HG02970 (cell line): ENCODE measurements around the gene TAS2R42.

Source experiments
- ATAC-seq: cut with Tn5 transposase; IDR thresholded peaks from one replicate; pipeline ENCODE4 v1.9.1; 2021; ENCODE audit warnings: mild to moderate bottlenecking, moderate library complexity, moderate number of reproducible peaks; ENCODE audit not compliant: unreplicated experiment, low FRiP score

TAS2R42 gene

DNA sequence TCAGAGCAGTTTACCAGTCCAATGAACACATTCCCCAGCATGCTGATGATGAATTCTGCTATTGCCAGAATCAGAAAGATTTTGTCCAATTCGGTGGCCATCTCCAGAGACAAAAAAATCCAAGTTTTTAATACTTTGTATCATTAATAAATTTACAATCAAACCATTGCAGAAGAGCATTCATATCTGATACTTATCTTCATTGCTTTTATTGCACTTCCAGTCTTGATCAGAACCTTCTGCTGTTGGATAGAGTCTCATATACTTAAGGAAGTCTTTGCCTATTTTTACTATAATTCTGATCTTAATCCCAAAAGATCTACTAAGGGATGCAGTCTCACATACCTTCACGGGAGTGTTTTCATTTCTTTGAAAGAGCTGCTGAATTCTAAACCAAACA lies at the start of gene TAS2R42:
Gene TAS2R42, minus strand, starts transcription at position 101 of the 400 bp plus-strand sequence. Its CDS starts 0 bp downstream, at position 101.
- no peak for ATAC-seq

DNA sequence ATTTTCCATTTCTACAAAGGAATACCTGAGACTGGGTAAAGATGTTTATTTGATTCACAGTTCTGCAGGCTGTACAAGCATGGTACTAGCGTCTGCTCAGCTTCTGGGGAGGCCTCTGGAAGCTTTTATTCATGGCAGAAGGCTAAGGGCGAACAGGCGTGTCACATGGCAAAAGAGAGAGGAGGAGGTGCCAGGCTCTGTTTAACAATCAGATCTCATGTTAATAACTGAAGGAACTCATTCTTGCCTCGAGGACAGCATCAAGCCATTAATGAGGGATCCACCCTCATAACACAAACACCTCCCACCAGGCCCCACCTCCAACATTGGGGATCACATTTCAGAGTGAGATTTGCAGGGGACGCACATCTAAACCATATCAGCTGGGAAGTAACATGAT lies 46.8 kb upstream of the TAS2R42 start:
- no peak for ATAC-seq

DNA sequence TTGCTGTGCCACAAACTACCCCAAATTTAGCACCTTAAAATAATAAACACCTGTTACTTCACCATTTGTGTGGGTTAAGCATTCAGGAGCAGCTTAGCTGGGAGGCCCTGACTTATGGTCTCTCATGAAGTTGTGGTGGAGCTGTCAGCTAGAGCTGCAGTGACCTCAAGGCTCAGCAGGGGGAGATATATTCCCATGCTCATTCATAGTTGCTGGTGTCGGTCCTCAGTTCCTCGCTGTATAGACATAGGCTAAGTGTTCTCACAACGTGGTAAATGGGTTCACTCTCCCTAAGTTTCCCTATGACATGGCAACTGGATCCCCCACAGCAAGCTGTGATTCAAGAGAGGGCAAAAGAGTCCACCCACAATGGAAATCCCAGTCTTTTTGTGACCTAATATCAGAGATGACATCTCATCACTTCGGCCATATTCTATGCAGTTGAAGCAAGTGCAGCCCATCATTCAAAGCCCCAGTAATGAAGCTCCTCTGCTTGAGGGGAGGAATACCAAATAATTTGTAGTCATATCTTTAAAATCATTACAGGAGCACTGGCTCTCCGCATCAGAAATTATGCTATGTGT lies 41.7 kb upstream of the TAS2R42 start:
- ATAC-seq = no peak

- ATAC-seq = no peak
Observed at GRCh38 chr12:11227373-11227772, 40.6 kb upstream of the TAS2R42 start.

DNA sequence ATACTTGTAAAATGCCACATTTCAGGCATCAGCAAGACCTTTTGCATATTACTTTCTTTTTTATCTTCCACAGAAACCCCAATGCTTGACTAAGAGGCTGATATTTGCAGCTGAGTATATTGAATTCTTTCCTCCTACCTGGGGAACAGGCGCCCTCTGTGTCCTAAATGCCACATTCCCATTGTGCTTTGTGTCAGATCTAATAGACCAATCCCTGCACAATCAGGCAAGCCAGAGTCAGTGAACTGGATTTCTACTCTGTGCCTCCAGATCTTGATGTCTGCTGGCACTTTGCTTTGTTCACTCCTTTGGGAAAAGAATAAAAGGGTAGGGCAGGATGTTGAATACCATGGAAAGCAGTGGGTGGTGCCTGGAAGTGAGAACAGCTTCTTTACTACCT lies 22.4 kb upstream of the TAS2R42 start:
- no peak for ATAC-seq

DNA sequence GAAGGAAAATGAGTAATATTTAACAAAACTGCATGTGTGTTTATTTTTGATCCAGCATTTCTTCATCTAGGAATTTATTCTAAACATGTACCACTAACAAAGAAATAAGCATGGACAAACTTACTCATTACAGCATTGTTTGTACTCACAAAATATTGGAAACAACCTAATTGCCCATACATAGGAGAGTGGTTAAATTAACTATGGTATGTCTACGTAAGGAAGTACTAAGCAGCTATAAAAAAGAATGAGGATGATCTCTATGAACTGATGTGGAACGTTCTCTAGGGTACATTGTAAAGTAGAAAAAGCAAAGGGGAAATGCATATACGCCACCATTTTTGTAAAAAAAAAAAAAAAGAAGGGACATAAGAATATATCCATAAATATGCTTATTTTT lies 17.4 kb upstream of the TAS2R42 start:
- ATAC-seq = no peak

DNA sequence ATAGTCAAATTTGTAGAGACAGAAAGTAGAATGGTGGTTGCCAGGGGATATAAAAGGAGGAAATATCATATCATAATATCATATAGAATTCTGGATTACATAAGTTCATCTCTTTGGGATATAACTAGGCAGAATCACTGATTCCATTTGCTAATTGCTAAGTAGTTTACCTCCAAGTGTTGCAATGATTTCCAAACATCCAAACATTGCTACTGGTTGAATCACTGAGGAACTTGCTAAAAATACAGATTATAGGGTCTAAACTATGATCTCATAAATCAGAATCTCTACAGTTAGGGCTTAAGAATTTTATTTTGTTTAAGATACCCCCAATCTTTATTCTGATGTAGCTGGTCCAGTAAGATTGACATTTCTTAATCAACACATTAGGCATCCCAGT lies 16.1 kb upstream of the TAS2R42 start:
- ATAC-seq = no peak

DNA sequence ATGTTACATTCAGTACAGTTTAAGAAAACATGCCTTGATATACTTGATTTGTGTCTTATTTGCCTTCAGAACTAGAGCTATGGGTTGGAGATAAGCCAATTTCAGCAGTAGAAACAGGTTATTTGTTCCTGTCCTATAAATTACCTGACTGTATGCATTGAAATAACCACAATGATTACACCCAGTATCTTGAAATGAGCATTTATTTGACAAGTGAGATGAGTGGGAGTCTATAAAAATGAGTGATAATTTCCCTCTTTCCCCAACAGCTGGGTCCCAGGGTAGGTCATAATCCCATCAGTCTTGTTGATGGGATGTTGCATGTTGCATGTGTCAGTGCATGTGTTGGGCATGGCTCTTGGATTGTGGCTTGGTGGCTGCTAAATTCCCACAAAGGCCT lies 3.7 kb downstream of the TAS2R42 start:
- no peak for ATAC-seq

DNA sequence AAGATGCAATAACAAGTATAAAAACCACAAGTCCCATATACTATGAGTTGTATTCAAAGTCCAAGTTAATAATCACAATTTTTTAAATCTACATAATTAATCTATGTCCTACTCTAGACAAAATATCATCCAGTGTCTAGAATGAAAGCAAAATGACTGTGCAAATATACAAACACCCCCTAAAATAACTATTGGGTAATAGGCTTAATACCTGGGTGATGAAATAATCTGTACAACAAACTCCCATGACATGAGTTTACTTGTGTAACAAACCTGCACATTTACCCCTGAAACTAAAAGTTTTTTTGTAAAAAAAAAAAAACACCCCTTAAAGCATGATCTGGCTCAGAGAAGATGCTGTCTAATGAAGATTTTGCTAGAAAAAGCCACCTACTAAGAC lies 4.2 kb downstream of the TAS2R42 start:
- no peak for ATAC-seq

- no peak for ATAC-seq
Observed at GRCh38 chr12:11178250-11178649, 8.5 kb downstream of the TAS2R42 start.

GRCh38 chr12:11174022-11174421 lies 12.7 kb downstream of the TAS2R42 start:
- ATAC-seq = no peak

DNA sequence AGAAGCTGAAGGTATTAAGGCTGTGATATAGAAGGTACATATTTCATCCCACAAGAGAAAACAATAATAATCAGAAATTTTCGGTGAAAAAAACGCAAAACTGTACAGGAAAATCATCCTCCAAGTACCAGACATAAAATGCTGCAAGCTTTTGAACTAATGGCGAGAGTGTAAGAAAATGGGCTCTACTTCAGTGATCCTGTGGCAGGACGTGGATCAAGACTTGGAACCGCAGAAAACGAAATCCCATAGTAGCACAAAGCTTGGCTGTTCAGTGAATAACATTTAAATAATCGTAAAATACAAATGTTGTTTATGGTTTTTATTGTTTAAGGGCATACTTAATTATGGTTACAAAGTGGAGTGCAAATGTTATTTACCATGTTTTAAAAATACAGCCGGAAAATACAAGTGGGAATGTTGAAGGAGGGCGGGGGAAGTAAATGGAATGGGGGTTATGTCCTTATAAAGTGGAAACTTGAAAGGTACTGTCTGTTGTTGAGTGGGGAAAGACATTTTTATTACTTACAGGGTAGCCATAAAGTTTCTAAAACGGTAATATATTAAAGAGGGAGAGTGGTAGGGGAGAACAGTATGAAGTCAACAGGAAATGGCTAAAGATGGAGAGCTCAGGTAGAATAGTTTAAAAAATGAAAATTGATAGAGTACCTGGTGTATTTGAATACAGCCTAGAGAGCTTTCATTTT lies 14.6 kb downstream of the TAS2R42 start:
- no peak for ATAC-seq

DNA sequence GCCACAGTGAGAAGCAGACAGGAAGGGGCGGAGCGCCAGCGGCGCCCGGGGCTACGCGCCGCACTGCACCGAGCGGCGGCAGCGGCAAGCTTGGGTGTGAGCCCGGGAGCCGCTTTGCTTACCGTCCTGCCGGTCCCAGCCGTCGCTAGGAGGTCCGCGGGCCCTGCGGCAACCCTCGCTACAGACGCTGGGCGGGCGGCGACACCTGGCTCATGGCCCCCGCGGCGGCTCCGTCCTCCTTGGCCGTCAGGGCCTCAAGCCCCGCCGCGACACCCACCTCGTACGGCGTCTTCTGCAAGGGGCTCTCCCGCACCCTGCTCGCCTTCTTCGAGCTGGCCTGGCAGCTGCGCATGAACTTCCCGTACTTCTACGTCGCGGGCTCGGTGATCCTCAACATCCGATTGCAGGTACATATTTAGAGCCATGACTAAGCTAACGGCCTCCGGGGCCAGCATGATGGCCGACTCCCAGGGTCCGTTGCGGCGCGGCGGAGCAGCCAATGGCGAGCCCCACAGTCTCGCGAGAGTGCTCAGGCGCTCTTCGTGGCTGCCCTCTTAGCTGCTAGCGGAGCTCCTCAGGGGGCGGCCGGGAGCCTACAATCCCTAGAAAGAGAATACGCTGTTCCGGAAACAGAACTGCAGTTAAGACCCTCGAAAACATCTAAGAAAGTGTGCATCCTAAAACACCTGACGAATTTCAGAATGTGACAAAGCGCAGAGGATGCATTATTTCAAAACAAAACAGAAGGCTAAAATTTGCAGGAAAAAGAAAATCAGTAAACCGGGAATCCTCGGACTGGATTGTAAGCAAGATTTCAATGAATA lies 15.4 kb downstream of the TAS2R42 start, which contains the start of gene SMIM10L1:
Gene SMIM10L1, plus strand, starts transcription at position 50 of the 824 bp plus-strand sequence. Its CDS starts 163 bp downstream, at position 213.
- peak; percentile 95 for ATAC-seq

GRCh38 chr12:11170810-11171144 lies 16.0 kb downstream of the TAS2R42 start:
- no peak for ATAC-seq

- ATAC-seq = no peak
Observed at GRCh38 chr12:11166300-11166699, 20.4 kb downstream of the TAS2R42 start.

GRCh38 chr12:11164384-11164783 lies 22.4 kb downstream of the TAS2R42 start:
- ATAC-seq = no peak

DNA sequence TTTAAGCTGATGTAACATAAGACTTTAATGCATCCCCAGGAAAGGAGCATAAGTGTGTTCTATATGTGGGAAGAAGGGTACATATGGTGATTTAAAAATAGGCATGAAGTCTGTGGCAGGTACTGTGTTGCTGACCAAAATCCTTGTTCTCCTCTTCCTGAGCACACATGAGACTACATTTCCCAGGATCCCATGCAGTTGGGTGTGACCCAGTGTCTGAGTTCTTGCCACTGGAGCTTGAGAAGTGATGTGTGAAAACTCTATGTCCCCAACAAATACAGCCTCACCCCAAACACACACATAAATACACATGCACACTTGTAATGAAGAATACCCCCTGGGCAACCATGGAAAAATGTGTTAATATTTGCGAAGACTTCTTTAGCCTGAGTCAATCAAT lies 24.2 kb downstream of the TAS2R42 start:
- no peak for ATAC-seq

- no peak for ATAC-seq
Observed at GRCh38 chr12:11158885-11159444, 27.8 kb downstream of the TAS2R42 start.

DNA sequence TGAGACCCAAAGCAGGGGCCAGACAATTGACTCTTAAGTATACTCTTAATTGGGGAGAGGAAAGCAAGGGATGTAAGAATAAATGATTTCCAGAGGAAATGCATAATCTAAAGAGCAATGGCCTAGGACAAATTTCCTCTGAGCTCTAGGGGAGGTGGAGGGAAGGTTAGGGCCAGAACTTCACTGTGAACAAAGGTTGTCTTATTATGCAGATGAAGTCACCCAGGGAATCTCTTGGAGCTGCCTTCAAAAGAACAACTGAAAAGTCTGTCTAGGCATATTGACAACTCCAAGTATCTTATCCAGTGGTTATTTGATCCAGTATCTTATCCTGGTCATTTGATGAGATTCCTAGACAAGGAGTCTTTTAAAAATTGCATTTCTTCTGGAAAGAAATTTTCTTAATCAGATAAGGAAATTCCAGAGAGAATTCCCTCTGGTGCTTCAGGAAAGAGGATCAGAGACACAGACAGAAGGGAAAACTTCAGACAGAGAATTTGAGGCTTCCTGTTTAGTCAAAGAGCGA lies 32.3 kb downstream of the TAS2R42 start:
- ATAC-seq = no peak

DNA sequence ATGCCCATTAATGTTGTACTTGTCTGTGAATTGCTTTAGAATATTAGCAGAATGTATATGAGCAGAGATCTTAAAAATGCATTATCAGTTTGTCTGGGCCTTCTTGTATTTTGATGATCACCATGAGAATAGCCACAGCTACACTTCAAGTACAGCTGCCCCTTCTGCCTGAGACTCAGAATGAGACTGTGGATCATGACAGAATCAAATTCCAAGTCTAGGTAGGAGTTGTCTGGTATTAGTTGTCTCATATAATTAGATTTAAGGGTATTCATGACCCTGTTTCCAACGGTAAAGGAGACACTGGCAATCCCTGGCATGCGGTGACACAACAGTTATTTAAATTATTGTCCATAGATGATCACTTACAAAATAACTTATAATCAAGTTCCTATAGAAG lies 34.0 kb downstream of the TAS2R42 start:
- no peak for ATAC-seq

GRCh38 chr12:11150832-11151231 lies 35.9 kb downstream of the TAS2R42 start:
- no peak for ATAC-seq
